GM12864 (cell line): ENCODE data around the gene HPRT1.

Experiments
- DNase-seq: peaks from one replicate; pipeline ENCODE4 v3.0.0-alpha.2; 2011; ENCODE audit warnings: low read depth
- H3K4me3 ChIP-seq: 2 replicates; pipeline ENCODE4 v1.5.1; 2011; ENCODE audit warnings: mild to moderate bottlenecking, low read depth, low read length, control low read depth
- TF ChIP-seq, protein P1 (sequence below): IDR thresholded peaks from 2 replicates; pipeline ENCODE4 v1.5.1; 2011; ENCODE audit warnings: low read depth, mild to moderate bottlenecking, moderate library complexity, low read length, control low read depth, inconsistent platforms; ENCODE audit errors: missing control alignments

Gene HPRT1

DNA sequence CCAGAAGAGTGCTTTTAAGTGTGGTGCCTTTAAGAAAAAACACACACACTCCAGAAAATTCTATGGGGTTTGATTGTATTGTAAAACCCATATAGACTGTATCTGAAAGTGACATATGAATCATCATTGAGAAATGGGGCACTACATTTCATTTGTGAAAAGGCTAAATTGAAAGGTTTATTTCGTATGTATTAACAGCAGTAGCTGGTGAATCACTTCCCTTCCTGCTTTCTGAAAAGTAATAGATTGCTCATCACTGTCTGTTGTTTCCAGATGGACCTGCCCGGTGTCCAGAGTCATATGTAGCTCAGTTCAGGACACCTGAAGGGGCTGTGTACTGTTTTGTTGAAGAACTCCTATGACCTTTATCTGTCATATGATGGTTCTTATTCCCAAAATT is 28.1 kb upstream of the HPRT1 start:
- TF ChIP-seq, protein P1, sequence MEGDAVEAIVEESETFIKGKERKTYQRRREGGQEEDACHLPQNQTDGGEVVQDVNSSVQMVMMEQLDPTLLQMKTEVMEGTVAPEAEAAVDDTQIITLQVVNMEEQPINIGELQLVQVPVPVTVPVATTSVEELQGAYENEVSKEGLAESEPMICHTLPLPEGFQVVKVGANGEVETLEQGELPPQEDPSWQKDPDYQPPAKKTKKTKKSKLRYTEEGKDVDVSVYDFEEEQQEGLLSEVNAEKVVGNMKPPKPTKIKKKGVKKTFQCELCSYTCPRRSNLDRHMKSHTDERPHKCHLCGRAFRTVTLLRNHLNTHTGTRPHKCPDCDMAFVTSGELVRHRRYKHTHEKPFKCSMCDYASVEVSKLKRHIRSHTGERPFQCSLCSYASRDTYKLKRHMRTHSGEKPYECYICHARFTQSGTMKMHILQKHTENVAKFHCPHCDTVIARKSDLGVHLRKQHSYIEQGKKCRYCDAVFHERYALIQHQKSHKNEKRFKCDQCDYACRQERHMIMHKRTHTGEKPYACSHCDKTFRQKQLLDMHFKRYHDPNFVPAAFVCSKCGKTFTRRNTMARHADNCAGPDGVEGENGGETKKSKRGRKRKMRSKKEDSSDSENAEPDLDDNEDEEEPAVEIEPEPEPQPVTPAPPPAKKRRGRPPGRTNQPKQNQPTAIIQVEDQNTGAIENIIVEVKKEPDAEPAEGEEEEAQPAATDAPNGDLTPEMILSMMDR: no peak
- DNase-seq: no peak
- no peak overlapping the region for H3K4me3 ChIP-seq

DNA sequence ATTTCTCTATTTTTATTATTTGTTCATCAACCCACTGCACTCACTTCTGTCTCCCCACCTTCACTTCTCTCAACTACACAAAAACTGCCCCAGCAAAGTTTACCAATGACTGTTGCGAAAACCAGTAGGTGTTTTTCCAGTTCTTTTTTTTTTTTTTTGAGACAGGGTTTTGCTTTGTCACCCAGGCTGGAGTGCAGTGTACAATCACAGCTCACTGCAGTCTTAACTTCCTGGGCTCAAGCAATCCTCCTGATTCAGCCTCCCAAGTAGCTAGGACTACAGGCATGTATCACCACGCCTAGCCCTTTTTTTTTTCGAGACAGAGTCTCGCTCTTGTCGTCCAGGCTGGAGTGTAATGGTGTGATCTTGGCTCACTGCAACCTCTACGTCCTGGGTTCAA is 24.1 kb upstream of the HPRT1 start:
- H3K4me3 ChIP-seq: no peak overlapping the region
- no peak for DNase-seq
- TF ChIP-seq, protein P1: no peak

DNA sequence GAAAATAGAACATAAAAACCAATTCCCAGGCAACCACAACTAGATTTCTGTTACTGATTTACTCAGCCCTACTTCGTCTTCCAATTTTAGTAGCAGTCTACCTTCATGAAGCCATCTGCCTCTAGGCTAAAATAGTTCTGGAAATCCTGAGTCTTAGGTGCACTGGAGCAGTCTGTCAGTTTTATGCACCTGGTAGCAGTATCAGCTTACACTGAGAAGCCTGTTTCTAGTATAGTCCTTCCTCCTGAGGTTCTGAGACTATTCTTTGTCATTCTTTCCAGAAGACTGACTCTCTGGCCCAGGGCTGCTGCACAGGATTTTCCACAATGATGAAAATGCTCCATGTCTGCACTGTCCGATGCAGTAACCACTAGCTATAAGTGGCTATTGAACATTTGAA is 16.9 kb upstream of the HPRT1 start:
- DNase-seq: no peak
- no peak overlapping the region for H3K4me3 ChIP-seq
- TF ChIP-seq, protein P1: no peak

DNA sequence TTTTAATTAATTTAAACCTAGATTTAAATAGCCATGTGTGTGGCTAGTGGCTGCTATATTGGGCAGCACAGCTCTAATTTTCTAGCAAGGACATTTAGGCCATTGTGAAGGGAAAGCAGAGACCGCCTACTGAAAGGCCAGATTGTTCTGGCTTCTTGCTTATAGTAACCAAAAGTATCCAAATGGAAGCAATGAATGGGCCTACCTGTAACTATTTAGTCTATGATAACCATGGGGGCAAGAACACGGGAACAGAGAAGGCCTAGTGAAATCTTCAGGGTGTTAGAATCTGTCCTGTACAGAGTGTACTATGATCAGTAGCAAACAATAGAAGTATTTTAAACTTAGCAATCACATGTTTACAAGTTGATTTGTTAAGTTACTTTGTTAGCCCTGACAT is 16.5 kb upstream of the HPRT1 start:
- no peak overlapping the region for H3K4me3 ChIP-seq
- DNase-seq: no peak
- TF ChIP-seq, protein P1: no peak

DNA sequence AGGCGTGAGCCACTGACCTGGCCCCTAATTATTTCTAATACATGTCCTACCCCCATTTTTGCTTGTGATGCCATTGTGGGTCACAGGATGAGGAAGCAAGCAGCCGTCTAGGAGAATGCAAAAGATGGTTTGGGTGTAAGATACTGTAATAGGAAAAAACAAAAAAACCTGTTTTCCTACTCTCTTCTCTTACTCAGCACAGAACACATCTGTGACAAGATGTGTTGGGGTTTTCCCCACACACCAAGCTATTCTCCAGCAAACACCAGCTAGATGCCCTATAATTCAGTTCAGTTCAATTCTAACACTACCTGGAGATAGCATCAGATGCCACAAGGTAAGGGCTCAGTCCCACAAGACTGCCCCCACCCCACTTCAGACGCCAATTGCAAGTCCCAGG is 15.3 kb upstream of the HPRT1 start:
- no peak for DNase-seq
- TF ChIP-seq, protein P1: no peak
- no peak overlapping the region for H3K4me3 ChIP-seq

DNA sequence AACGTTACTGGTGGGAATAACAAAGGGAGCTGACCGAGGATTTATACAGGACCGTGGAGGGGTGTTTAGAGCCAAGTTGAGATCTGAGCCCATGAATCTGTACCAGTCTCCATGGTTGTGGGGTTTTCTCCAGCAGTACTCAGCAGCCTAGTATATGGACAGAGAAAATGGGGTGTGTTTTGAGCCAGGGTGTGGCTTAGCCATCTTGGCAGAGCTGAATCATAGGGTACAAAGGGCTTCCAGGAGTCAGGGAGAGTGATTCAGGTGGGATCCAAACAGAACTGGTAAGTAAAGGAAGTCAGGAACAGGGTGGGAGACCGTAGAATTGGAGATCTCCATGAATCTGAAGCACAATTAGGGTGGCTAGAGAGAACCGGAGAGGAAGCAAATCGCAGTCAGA is 7.4 kb upstream of the HPRT1 start:
- DNase-seq: no peak
- H3K4me3 ChIP-seq: no peak overlapping the region
- TF ChIP-seq, protein P1: no peak

DNA sequence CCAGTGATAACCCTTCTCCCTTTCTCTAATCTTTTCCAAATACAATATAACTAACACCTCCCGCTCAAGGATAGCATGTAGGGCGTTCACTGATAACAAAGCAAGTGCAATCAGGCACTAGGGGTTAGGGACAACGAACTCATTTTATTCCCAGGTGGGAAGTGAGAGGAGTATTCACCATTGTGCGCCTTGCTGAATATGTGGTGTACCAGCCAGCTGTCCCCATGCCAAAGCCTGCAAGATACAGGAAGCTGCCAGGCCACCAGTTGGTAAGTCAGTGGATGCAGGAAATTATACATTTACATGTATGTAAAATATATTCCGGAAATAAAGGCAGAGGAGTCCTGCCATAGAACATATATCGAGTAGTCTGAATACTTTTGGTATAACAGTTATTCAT is 6.3 kb upstream of the HPRT1 start:
- TF ChIP-seq, protein P1: no peak
- no peak overlapping the region for H3K4me3 ChIP-seq
- DNase-seq: no peak
